Measurements from ENCODE around the gene MAP7D1.

The MAP7D1 gene

DNA sequence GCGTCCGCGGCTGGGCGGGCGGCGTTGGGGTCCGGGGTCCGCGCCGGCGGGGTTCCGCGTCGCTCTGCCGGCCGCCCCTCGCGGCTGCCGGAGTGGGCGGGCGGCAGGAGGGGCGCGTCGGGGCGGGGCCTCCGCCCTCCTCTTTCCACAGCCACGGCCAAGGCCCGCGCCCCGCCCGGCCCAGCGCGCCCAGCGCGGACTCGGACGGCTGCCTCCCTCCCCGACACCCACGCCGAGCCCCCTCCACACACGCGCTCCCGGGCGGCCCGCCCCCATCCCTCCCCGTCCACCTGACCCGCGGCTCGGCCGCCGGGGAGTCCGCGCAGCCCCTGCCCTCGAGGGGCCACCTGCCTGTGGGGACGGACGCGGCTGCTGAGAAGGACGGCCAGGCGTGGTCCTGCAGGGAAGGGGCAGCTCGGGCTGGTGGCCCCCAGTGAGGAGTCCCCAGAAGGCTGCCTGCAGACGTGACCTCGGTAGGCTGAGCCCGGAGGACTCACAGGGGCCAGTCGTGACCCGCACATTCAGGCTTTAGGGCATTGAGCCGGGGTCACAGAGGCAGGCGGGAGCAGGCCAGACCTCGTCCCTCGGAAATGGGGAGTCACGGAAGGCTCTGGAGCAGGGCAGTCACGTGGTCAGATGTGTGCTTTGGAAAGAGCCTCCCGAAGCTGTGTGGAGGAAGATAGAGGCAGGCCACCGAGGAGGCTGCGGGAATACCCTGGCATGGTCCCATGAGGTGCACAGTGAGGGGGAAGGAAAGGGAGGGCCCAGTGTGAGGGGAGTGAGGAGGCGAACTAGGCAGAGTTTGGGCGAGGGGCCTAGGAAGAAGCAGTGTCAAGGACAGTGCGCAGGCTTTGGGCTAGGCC, 30.6 kb upstream of the MAP7D1 start, which contains the start of gene COL8A2:
Gene COL8A2, minus strand, starts transcription at position 94 of the 863 bp plus-strand sequence. CDS start 24,980 bp downstream, outside the sequence.
- peak within 1 kb of the TSS in 1 of 2 experiments; percentile 36 for H3K4me3 ChIP-seq (ENCODE audit: low read depth in 1 of 2, low read length in 1 of 2)

DNA sequence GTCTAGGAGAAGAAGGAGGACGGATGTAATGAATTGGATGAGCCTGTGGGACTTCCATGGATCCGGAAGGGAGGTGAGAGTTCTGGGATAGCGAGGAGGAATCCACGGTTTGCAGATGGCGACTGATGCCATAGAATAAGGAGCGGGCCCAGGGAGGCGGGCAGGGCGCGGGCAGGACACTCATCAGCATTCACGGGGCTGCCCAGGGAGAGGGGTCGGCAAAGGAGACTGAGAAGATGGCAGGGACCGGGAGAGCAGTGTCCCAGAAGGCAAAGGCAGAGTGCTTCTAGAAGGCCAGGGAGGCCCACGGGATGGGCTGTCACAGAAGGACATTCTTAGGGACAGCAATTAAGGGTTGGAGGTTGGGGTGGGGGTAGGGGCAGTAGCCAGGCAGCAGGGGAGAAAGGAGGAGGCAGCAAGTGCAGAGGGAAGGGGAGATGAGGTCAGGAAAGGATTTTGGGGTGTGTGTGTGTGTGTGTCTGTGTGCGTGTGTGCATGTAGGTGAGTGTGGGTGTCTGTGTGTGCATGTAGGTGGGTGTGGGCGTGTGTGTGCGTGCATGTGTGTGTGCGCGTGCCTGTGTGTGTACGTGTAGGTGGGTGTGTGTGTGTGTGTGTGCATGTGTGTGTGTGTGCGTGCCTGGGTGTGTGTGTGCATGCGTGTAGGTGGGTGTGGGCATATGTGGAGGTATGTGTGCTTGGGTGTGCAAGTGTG, 29.8 kb upstream of the MAP7D1 start:
- H3K4me1 ChIP-seq (ENCODE audit: control insufficient read depth in 1 of 2, insufficient read depth in 1 of 2, low read depth in 1 of 2, low read length in 1 of 2), result peaks cover 16 to 20% of the 10 kb centered on the region in 2 experiments
- H3K27ac ChIP-seq, result no peak overlapping the region
- H3K9me3 ChIP-seq, result no peaks in the 10 kb centered on the region
- H3K36me3 ChIP-seq, result no peaks in the 10 kb centered on the region
- TF ChIP-seq, protein P1, sequence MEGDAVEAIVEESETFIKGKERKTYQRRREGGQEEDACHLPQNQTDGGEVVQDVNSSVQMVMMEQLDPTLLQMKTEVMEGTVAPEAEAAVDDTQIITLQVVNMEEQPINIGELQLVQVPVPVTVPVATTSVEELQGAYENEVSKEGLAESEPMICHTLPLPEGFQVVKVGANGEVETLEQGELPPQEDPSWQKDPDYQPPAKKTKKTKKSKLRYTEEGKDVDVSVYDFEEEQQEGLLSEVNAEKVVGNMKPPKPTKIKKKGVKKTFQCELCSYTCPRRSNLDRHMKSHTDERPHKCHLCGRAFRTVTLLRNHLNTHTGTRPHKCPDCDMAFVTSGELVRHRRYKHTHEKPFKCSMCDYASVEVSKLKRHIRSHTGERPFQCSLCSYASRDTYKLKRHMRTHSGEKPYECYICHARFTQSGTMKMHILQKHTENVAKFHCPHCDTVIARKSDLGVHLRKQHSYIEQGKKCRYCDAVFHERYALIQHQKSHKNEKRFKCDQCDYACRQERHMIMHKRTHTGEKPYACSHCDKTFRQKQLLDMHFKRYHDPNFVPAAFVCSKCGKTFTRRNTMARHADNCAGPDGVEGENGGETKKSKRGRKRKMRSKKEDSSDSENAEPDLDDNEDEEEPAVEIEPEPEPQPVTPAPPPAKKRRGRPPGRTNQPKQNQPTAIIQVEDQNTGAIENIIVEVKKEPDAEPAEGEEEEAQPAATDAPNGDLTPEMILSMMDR (IDR thresholded peaks at IDR 0.05), result no peak
- no peak overlapping the region for H3K4me3 ChIP-seq (ENCODE audit: low read depth in 1 of 2, low read length in 1 of 2)
- peaks cover 56% of the 10 kb centered on the region for H3K27me3 ChIP-seq

More for the DNA sequence above, 30.6 kb upstream of the MAP7D1 start, which contains the start of gene COL8A2:
- TF ChIP-seq, protein P1 (IDR thresholded peaks at IDR 0.05), result no peak
- Histone ChIP-seq H3K36me3 (no peaks in the 10 kb centered on the region), H3K27ac (no peak within 1 kb of the TSS), H3K4me1 (ENCODE audit: control insufficient read depth in 1 of 2, insufficient read depth in 1 of 2, low read depth in 1 of 2, low read length in 1 of 2) (peaks cover 16 to 20% of the 10 kb centered on the region in 2 experiments), H3K9me3 (no peaks in the 10 kb centered on the region), H3K27me3 (peaks cover 56% of the 10 kb centered on the region)

DNA sequence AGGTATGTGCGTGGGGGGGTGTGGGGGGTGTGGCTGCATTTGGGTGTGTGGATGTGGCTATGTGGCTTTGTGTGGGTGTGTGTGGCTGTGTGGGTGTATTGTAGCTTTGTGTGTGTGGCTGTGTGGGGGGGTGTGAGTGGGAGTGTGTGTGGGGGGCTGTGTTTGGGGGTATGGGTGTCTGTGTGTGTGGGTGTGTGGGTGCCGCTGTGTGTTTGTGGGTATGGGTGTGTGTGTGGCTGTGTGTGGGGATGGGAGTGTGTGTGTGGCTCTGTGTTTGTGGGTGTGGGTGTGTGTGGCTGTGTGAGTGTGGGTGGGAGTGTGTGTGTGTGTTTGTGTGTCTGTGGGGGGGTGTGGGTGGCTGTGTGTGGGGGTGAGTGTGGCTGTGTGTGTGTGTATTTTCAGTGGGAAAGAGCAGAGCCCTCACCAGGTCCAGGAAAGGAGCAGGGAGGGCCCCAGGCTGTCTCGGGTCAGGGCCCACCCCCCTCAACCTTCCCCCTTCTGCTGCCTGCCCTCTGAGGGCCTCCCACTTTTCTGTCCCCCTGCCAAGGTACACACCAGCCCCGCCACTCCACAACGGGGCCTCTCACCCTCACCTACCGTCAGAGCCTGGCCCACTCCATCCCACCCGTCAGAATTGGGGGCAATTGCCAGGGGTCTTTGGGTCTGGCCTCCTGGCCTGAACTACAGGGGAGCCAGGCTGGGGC, 29.0 kb upstream of the MAP7D1 start:
- Histone ChIP-seq H3K27me3 (peaks cover 52% of the 10 kb centered on the region), H3K4me1 (ENCODE audit: control insufficient read depth in 1 of 2, insufficient read depth in 1 of 2, low read depth in 1 of 2, low read length in 1 of 2) (peaks cover 16 to 20% of the 10 kb centered on the region in 2 experiments), H3K4me3 (ENCODE audit: low read depth in 1 of 2, low read length in 1 of 2) (no peak overlapping the region), H3K36me3 (no peaks in the 10 kb centered on the region), H3K27ac (no peak overlapping the region), H3K9me3 (no peaks in the 10 kb centered on the region)
- TF ChIP-seq, protein P1 (IDR thresholded peaks at IDR 0.05), result no peak

DNA sequence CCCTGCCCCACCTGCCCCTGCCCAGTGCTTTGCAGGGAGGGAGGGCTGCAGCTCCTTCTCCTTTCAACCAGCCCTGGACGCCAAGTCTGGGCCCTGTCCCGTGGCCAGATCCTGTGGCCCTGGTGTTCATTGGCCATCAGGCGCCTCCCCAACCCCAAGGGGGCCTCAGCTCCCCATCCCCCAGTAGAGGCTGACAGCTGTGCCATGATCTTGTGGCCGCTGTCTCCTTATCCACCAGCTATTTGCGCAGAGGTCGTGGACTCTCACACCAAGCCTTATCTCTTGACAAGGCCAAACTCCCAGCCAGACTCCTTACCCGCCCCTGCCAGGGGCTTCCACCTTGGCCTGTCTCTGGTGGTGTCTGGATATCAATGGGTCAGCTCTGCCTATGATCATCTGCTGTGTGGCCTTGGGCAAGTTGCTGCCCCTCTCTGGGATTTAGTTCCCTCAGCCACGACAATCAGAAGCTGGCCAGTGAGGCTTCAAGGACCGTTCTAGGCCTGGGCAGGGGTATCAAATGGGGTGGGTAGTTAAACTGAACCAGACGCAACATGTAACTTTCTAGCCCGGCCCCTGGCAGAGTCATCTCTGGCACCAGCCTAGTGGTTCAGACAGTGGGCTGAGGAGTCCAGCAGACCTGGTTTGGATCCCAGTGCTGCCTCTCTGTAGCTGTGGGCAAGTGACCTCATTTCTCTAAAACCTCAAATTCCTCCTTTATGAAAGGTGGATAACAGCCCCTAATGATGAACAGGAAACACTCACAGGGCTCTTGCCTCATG, 27.6 kb upstream of the MAP7D1 start:
- H3K27me3 ChIP-seq, result peaks cover 38% of the 10 kb centered on the region
- H3K9me3 ChIP-seq, result no peaks in the 10 kb centered on the region
- no peak overlapping the region for H3K27ac ChIP-seq
- TF ChIP-seq, protein P1 (IDR thresholded peaks at IDR 0.05), result no peak
- no peaks in the 10 kb centered on the region for H3K36me3 ChIP-seq
- peaks cover 7 to 8% of the 10 kb centered on the region in 2 experiments for H3K4me1 ChIP-seq (ENCODE audit: control insufficient read depth in 1 of 2, insufficient read depth in 1 of 2, low read depth in 1 of 2, low read length in 1 of 2)
- H3K4me3 ChIP-seq (ENCODE audit: low read depth in 1 of 2, low read length in 1 of 2), result no peak overlapping the region

DNA sequence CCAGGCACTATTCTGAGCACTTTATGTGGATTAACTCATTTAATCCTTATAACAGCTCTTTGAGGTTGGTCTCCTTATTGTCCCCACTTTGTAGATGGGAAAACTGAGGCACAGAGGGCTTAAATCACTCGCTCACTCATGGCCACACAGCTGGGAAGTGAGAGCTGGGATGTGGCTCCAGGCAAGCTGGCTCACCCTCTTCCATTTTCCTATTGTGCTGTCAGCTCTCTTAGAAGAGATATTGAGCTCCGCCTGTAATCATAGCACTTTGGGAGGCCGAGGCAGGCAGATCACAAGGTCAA, 27.1 kb upstream of the MAP7D1 start:
- Histone ChIP-seq H3K27ac (no peak overlapping the region), H3K27me3 (peaks cover 33% of the 10 kb centered on the region), H3K36me3 (no peaks in the 10 kb centered on the region), H3K4me3 (ENCODE audit: low read depth in 1 of 2, low read length in 1 of 2) (no peak overlapping the region), H3K9me3 (no peaks in the 10 kb centered on the region), H3K4me1 (ENCODE audit: control insufficient read depth in 1 of 2, insufficient read depth in 1 of 2, low read depth in 1 of 2, low read length in 1 of 2) (peaks cover 4 to 6% of the 10 kb centered on the region in 2 experiments)
- TF ChIP-seq, protein P1 (IDR thresholded peaks at IDR 0.05), result no peak

All from neutrophil (primary cell).